Psoas muscle (tissue), 8 donors: ENCODE data around the gene BNIP2. TPM values are rescaled to one million over a fixed set of nuclear protein-coding genes. Genes with fewer than 3 reads are reported as not detected.

ENCODE experiments used
- ATAC-seq, 4 donors: fragments of 200-7000 bp; cut with Tn5 transposase; one replicate each; pipeline ENCODE4 v1.9.1; 2020; ENCODE audit warnings: moderate library complexity in 3 of 4, mild to moderate bottlenecking in 2 of 4
- DNase-seq, 2 donors: peaks; one replicate each; pipeline ENCODE4 v3.0.0-alpha.2; 2020
- H3K27ac ChIP-seq: fragments of 200-600 bp; one replicate; pipeline ENCODE4 v1.8.0; 2022
- H3K27me3 ChIP-seq, 3 donors: fragments of 200-600 bp in 1 of 3; one replicate each; pipeline versions ENCODE4 v1.6.1 to v1.8.0; 2013 to 2022; ENCODE audit warnings: low read length in 2 of 3, mild to moderate bottlenecking in 2 of 3, moderate library complexity in 1 of 3; ENCODE audit not compliant: insufficient read depth in 3 of 3
- H3K36me3 ChIP-seq, 2 donors: fragments of 200-600 bp in 1 of 2; one replicate each; pipeline versions ENCODE4 v1.6.1 to v1.8.0; 2013 to 2022; ENCODE audit warnings: low read depth in 1 of 2, mild to moderate bottlenecking in 1 of 2, moderate library complexity in 1 of 2; ENCODE audit not compliant: insufficient read depth in 1 of 2
- H3K4me1 ChIP-seq: fragments of 200-600 bp; one replicate; pipeline ENCODE4 v1.8.0; 2022
- H3K4me3 ChIP-seq: fragments of 200-600 bp; one replicate; pipeline ENCODE4 v1.8.0; 2022; ENCODE audit warnings: mild to moderate bottlenecking
- H3K9me3 ChIP-seq: fragments of 200-600 bp; one replicate; pipeline ENCODE4 v1.8.0; 2022
- CTCF ChIP-seq: fragments of 200-600 bp; IDR thresholded peaks from one replicate; pipeline ENCODE4 v1.8.0; 2022; ENCODE audit warnings: antibody characterized with exemption
- WGBS, 3 donors: extraction: QIAGEN DNeasy Blood & Tissue Kit; methylation state at CpG; one replicate each; pipeline versions ENCODE4 v1.1.6 to v1.1.7; 2013; 5-methylcytosine and 5-hydroxymethylcytosine counted together
- intact Hi-C, 2 donors: fragments of 100-400 bp; cut with DNase I; formaldehyde crosslinking; loops; one replicate each; pipeline versions ENCODE4 v1.11.0 to v1.14.2; 2022
- polyA plus RNA-seq, 3 donors: library from polyadenylated mRNA; stranded (reverse); fragments of 200-250 nt; gene quantifications; one replicate each; pipeline ENCODE4 v1.2.3, GENCODE V29; 2013
- total RNA-seq, 4 donors: library from RNA; stranded (reverse); fragmentation: NEBNext Ultra II Directional in 2 of 4; extraction: Animal tissue kit (Norgen Biotek cat#: 25700) in 2 of 4; gene quantifications; one replicate each; pipeline versions ENCODE4 v1.2.1 to v1.2.4, GENCODE V29; 2021 to 2023
- donor health status: healthy with polysubstance abuse.
- donor health status: DM: no; HTN: no; CAD: no; lungs with moderate emphysema.
- donor health status: Bipolar disorder and iron deficiency.
- donor health status: healthy.
- donor health status: DM: yes; HTN: yes; CAD: no.
- donor health status: DM: no; HTN: no; CAD: no.
- donor health status: DM: no; HTN: no; CAD: no.
- donor health status: DM: yes; HTN: yes; CAD: no.

Gene BNIP2
- total and polyA plus RNA-seq, 7 donors: 39.0 to 100 (median 73.8) TPM

- ATAC-seq: no peak
- WGBS, 3 donors: 89 to 96% (median 93%) methylated on average over 7 of the region's 7 CpGs
- Histone ChIP-seq H3K27me3 (peaks cover 0 to 14% (median 2%) of the 10 kb centered on the region in 3 donors), H3K36me3 (no peaks in the 10 kb centered on the region), H3K9me3 (no peaks in the 10 kb centered on the region), H3K27ac (no peak overlapping the region), H3K4me3 (no peak overlapping the region), H3K4me1 (no peaks in the 10 kb centered on the region)
- DNase-seq: no peak
- no peak for TF ChIP-seq CTCF
- intact Hi-C loops: no loop called here
Observed at GRCh38 chr15:59614153-59614552, 75.0 kb downstream of the BNIP2 start.

GRCh38 chr15:59611276-59612260, 77.6 kb downstream of the BNIP2 start, which contains the start of gene GCNT3:
TSS of gene GCNT3 (plus strand) at chr15:59611783. CDS start at chr15:59618239, 6,456 bp downstream.
- H3K36me3 ChIP-seq: no peaks in the 10 kb centered on the region
- H3K9me3 ChIP-seq: no peaks in the 10 kb centered on the region
- peaks cover 0 to 10% (median 3%) of the 10 kb centered on the region in 3 donors for H3K27me3 ChIP-seq
- ATAC-seq (no peak), DNase-seq (no peak)
- no peak for TF ChIP-seq CTCF
- WGBS, 3 donors: 76 to 77% (median 76%) methylated on average over 8 of the region's 8 CpGs
- intact Hi-C loops: no loop called here
- no peaks in the 10 kb centered on the region for H3K4me1 ChIP-seq
- H3K27ac ChIP-seq: no peak within 1 kb of the TSS
- H3K4me3 ChIP-seq: no peak within 1 kb of the TSS

GRCh38 chr15:59609730-59610712, 79.1 kb downstream of the BNIP2 start:
- Histone ChIP-seq H3K27me3 (peaks cover 0 to 6% (median 3%) of the 10 kb centered on the region in 3 donors), H3K27ac (no peak overlapping the region), H3K4me1 (no peaks in the 10 kb centered on the region), H3K4me3 (no peak overlapping the region), H3K36me3 (no peaks in the 10 kb centered on the region), H3K9me3 (no peaks in the 10 kb centered on the region)
- 57 to 65% (median 61%) methylated on average over 6 to 7 of the region's 7 CpGs for WGBS, 3 donors
- no peak for TF ChIP-seq CTCF
- intact Hi-C loops: no loop called here
- no peak for DNase-seq
- ATAC-seq: no peak

Other genes with a start within 250 kb of the BNIP2 start
- gene GCNT3, start 77.5 kb downstream of the BNIP2 start, total RNA-seq: under 1 TPM in 1 of 4 donors, not detected in 3; 0.53 TPM
- under 1 TPM in 2 of 3 donors, not detected in 1; 0.01 to 0.08 TPM for gene GCNT3, start 77.5 kb downstream of the BNIP2 start, polyA plus RNA-seq
- 100 to 1,000 TPM in 3 of 4 donors, 10 to 100 TPM in 1; 84.1 to 146 (median 105) TPM for gene GTF2A2, start 31.8 kb downstream of the BNIP2 start, total RNA-seq
- gene GTF2A2, start 31.8 kb downstream of the BNIP2 start, polyA plus RNA-seq: 100 to 1,000 TPM; 113 to 229 (median 143) TPM